ENCODE data around the gene FEV. TPM values are rescaled to one million over a fixed set of nuclear protein-coding genes. Genes with fewer than 3 reads are reported as not detected.

The FEV gene
- total RNA-seq, result not detected in 2 replicates

GRCh38 chr2:218985021-218985324 lies at the start of gene FEV:
FEV (minus strand) TSS chr2:218985184; CDS start chr2:218985075, 109 bp downstream.

GRCh38 chr2:218993345-218994315 lies 8.6 kb upstream of the FEV start, which contains the start of gene CRYBA2:
CRYBA2 (minus strand) TSS chr2:218993422; CDS start chr2:218993176, 246 bp downstream.

GRCh38 chr2:218959141-218959731 lies 25.7 kb downstream of the FEV start, which contains the start of gene CDK5R2:
CDK5R2 (plus strand) TSS chr2:218959666; CDS start chr2:218959821, 155 bp downstream.

Other genes starting within 250 kb of the FEV start
- 0.58 and 2.0 TPM in 2 replicates for gene CYP27A1, start 203.0 kb downstream of the FEV start, total RNA-seq
- gene PRKAG3, start 153.4 kb downstream of the FEV start, total RNA-seq, result under 0.01 TPM in 1 of 2 replicates, not detected in the other
- not detected in 2 replicates for gene WNT6, start 125.4 kb downstream of the FEV start, total RNA-seq
- under 0.01 and 0.19 TPM in 2 replicates for gene WNT10A, start 104.3 kb downstream of the FEV start, total RNA-seq
- gene CDK5R2, start 25.5 kb downstream of the FEV start, total RNA-seq, result not detected in 2 replicates
- not detected in 2 replicates for gene CRYBA2, start 8.2 kb upstream of the FEV start, total RNA-seq
- gene CFAP65, start 56.3 kb upstream of the FEV start, total RNA-seq, result not detected in 2 replicates
- gene IHH, start 75.7 kb upstream of the FEV start, total RNA-seq, result not detected in 2 replicates
- 15.0 and 16.1 TPM in 2 replicates for gene NHEJ1, start 175.6 kb upstream of the FEV start, total RNA-seq
- gene SLC23A3, start 184.8 kb upstream of the FEV start, total RNA-seq, result 0.58 and 1.7 TPM in 2 replicates
- 16.3 and 25.7 TPM in 2 replicates for gene CNPPD1, start 191.7 kb upstream of the FEV start, total RNA-seq
- gene RETREG2, start 193.1 kb upstream of the FEV start, total RNA-seq, result 70.2 and 91.9 TPM in 2 replicates
- gene ZFAND2B, start 221.6 kb upstream of the FEV start, total RNA-seq, result 20.6 and 23.4 TPM in 2 replicates
- 57.9 and 62.9 TPM in 2 replicates for gene ABCB6, start 233.8 kb upstream of the FEV start, total RNA-seq
- 36.4 and 39.9 TPM in 2 replicates for gene ATG9A, start 244.5 kb upstream of the FEV start, total RNA-seq
- gene ANKZF1, start 244.6 kb upstream of the FEV start, total RNA-seq, result 23.0 and 57.8 TPM in 2 replicates